T follicular helper cell (primary cell): ENCODE measurements around the gene LDLRAP1.
"Not testable (repeated sequence)": the region's sequence is repeated elsewhere in the genome, so short reads cannot be mapped to it uniquely, and the experiment has no call there.

Experiments
- DNase-seq: peaks from one replicate; pipeline ENCODE4 v3.0.0-alpha.2; 2020; ENCODE audit warnings: low read depth

LDLRAP1 gene

GRCh38 chr1:25577134-25577920 lies 33.9 kb downstream of the LDLRAP1 start:
- no peak for DNase-seq

- no peak for DNase-seq
These were observed 36.2 kb downstream of the LDLRAP1 start for GRCh38 chr1:25579292-25580252.

GRCh38 chr1:25580927-25581326 lies 37.5 kb downstream of the LDLRAP1 start:
- no peak for DNase-seq

- DNase-seq, result no peak
These were observed 38.4 kb downstream of the LDLRAP1 start for GRCh38 chr1:25581764-25582163.

- no peak for DNase-seq
These were observed 40.3 kb downstream of the LDLRAP1 start for GRCh38 chr1:25583519-25584370.

- DNase-seq, result no peak
These were observed 42.8 kb downstream of the LDLRAP1 start for GRCh38 chr1:25586181-25586588.

GRCh38 chr1:25587290-25587689 lies 43.9 kb downstream of the LDLRAP1 start:
- no peak for DNase-seq

- not testable (repeated sequence) for DNase-seq
These were observed 44.8 kb downstream of the LDLRAP1 start for GRCh38 chr1:25588224-25588623.

GRCh38 chr1:25588786-25589185 lies 45.4 kb downstream of the LDLRAP1 start:
- DNase-seq, result not testable (repeated sequence)

GRCh38 chr1:25590096-25590824 lies 46.9 kb downstream of the LDLRAP1 start:
- DNase-seq, result no peak

- no peak for DNase-seq
These were observed 50.5 kb downstream of the LDLRAP1 start for GRCh38 chr1:25593861-25594260.

GRCh38 chr1:25594971-25595370 lies 51.6 kb downstream of the LDLRAP1 start:
- DNase-seq, result no peak

- DNase-seq, result not testable (repeated sequence)
These were observed 53.2 kb downstream of the LDLRAP1 start for GRCh38 chr1:25596641-25597040.

GRCh38 chr1:25598879-25599278 lies 55.5 kb downstream of the LDLRAP1 start:
- no peak for DNase-seq

- DNase-seq, result no peak
These were observed 56.7 kb downstream of the LDLRAP1 start for GRCh38 chr1:25599969-25600610.

- not testable (repeated sequence) for DNase-seq
These were observed 57.7 kb downstream of the LDLRAP1 start for GRCh38 chr1:25600971-25601699.

- DNase-seq, result not testable (repeated sequence)
These were observed 60.6 kb downstream of the LDLRAP1 start for GRCh38 chr1:25603779-25604538.

- no peak for DNase-seq
These were observed 63.7 kb downstream of the LDLRAP1 start for GRCh38 chr1:25607123-25607522.
